Activated CD8-positive, alpha-beta memory T cell treated with anti-CD3 and anti-CD28 coated beads, Interleukin-2, amount 10 ng/mL, durations not matched to agents 7 days and 5 days (primary cell): ENCODE measurements around the gene PEPD. TPM values are rescaled to one million over a fixed set of nuclear protein-coding genes. Genes with fewer than 3 reads are reported as not detected.

ENCODE experiments used
- ATAC-seq: fragments of 150-1000 bp; cut with Tn5 transposase; one replicate; pipeline ENCODE4 v1.10.0; 2021; ENCODE audit warnings: moderate library complexity
- CTCF ChIA-PET: fragments of 350-600 bp; sonication (Branson Sonifier 250); formaldehyde crosslinking; loops from one replicate; lab custom pipeline; 2021; ENCODE audit warnings: antibody characterized with exemption; lab: Charles Lee
- DNase-seq: peaks from one replicate; pipeline ENCODE4 v3.0.0-alpha.2; 2020
- H3K27ac Mint-ChIP-seq: one replicate; pipeline ENCODE4 v1.8.0; 2021; ENCODE audit warnings: mild to moderate bottlenecking, mixed read lengths
- H3K27me3 Mint-ChIP-seq: one replicate; pipeline ENCODE4 v1.8.0; 2021; ENCODE audit warnings: mixed read lengths
- H3K36me3 Mint-ChIP-seq: one replicate; pipeline ENCODE4 v1.8.0; 2021; ENCODE audit warnings: mild to moderate bottlenecking, mixed read lengths
- H3K4me1 Mint-ChIP-seq: one replicate; pipeline ENCODE4 v1.8.0; 2021; ENCODE audit warnings: mixed read lengths
- H3K4me3 Mint-ChIP-seq: one replicate; pipeline ENCODE4 v1.8.0; 2021; ENCODE audit warnings: mild to moderate bottlenecking, moderate library complexity, mixed read lengths
- H3K9me3 Mint-ChIP-seq: one replicate; pipeline ENCODE4 v1.8.0; 2022; ENCODE audit warnings: low read depth, mixed read lengths
- total RNA-seq, 2 experiments: library from RNA; stranded (reverse); gene quantifications; one replicate each; pipeline ENCODE4 v1.2.3, GENCODE V29; 2021

Gene PEPD
- total RNA-seq, 2 experiments from 2014 or later = 14.9 to 20.3 TPM

DNA sequence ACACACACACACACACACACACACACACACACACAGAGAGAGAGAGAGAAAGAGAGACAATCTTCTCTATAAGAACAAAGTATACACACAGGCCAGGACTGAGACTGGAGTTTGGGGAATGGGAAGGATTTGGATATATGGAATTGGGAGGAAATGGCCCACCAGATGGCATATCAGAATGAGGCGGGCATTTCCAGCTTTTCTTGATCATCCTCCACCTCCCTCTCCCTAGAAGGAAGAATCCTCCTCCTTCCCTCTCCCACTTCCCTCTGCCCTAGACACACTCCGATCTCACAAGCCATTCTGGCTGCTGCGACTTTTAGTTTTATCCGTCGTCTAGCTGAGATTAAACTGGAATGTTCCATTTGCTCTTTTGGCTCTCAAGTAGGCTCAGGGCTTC lies 158.1 kb downstream of the PEPD start:
- Mint-ChIP-seq H3K4me3 (no peak overlapping the region), H3K9me3 (no peaks in the 10 kb centered on the region), H3K36me3 (no peaks in the 10 kb centered on the region), H3K27ac (no peak overlapping the region), H3K27me3 (peaks cover 30% of the 10 kb centered on the region), H3K4me1 (no peaks in the 10 kb centered on the region)
- DNase-seq (no peak), ATAC-seq (no peak)
- CTCF ChIA-PET = interaction anchor here (1.3 kb wide), 1 partner anchor 43 kb away, joined by 4 read pairs; no protein-coding TSS in a partner anchor

GRCh38 chr19:33362508-33363228 lies 158.9 kb downstream of the PEPD start:
- H3K4me1 Mint-ChIP-seq = no peaks in the 10 kb centered on the region
- DNase-seq (no peak), ATAC-seq (no peak)
- H3K27ac Mint-ChIP-seq = no peak overlapping the region
- CTCF ChIA-PET = interaction anchor here (1.3 kb wide), 1 partner anchor 44 kb away, joined by 4 read pairs; no protein-coding TSS in a partner anchor
- H3K4me3 Mint-ChIP-seq = no peak overlapping the region
- H3K9me3 Mint-ChIP-seq = no peaks in the 10 kb centered on the region
- no peaks in the 10 kb centered on the region for H3K36me3 Mint-ChIP-seq
- H3K27me3 Mint-ChIP-seq = peaks cover 28% of the 10 kb centered on the region

GRCh38 chr19:33359581-33359980 lies 162.0 kb downstream of the PEPD start:
- H3K4me3 Mint-ChIP-seq = no peak overlapping the region
- CTCF ChIA-PET = interaction anchor here (1.0 to 1.7 kb wide), 2 partner anchors 48 to 56 kb away, joined by 4 read pairs; no protein-coding TSS in a partner anchor

GRCh38 chr19:33358408-33358807 lies 163.2 kb downstream of the PEPD start:
- peaks cover 4% of the 10 kb centered on the region for H3K9me3 Mint-ChIP-seq
- peaks cover 19% of the 10 kb centered on the region for H3K27me3 Mint-ChIP-seq
- H3K27ac Mint-ChIP-seq = no peak overlapping the region
- peaks cover 1% of the 10 kb centered on the region for H3K36me3 Mint-ChIP-seq
- CTCF ChIA-PET = interaction anchor here (1.7 kb wide), 1 partner anchor 49 kb away, joined by 4 read pairs; no protein-coding TSS in a partner anchor
- no peak for DNase-seq
- ATAC-seq = no peak
- no peaks in the 10 kb centered on the region for H3K4me1 Mint-ChIP-seq
- no peak overlapping the region for H3K4me3 Mint-ChIP-seq

More at GRCh38 chr19:33359581-33359980, 162.0 kb downstream of the PEPD start:
- H3K9me3 Mint-ChIP-seq = peaks cover 4% of the 10 kb centered on the region
- H3K27ac Mint-ChIP-seq = no peak overlapping the region
- no peak for ATAC-seq
- H3K4me1 Mint-ChIP-seq = no peaks in the 10 kb centered on the region
- H3K27me3 Mint-ChIP-seq = peaks cover 21% of the 10 kb centered on the region
- no peak for DNase-seq
- H3K36me3 Mint-ChIP-seq = peaks cover 1% of the 10 kb centered on the region

- no peak for DNase-seq
- CTCF ChIA-PET = no interaction called here
- H3K4me3 Mint-ChIP-seq = no peak overlapping the region
- H3K36me3 Mint-ChIP-seq = peaks cover 1% of the 10 kb centered on the region
- peaks cover 4% of the 10 kb centered on the region for H3K9me3 Mint-ChIP-seq
- no peak for ATAC-seq
- H3K27me3 Mint-ChIP-seq = peaks cover 19% of the 10 kb centered on the region
- no peak overlapping the region for H3K27ac Mint-ChIP-seq
- no peaks in the 10 kb centered on the region for H3K4me1 Mint-ChIP-seq
Measured at GRCh38 chr19:33357556-33357955, 164.0 kb downstream of the PEPD start.

DNA sequence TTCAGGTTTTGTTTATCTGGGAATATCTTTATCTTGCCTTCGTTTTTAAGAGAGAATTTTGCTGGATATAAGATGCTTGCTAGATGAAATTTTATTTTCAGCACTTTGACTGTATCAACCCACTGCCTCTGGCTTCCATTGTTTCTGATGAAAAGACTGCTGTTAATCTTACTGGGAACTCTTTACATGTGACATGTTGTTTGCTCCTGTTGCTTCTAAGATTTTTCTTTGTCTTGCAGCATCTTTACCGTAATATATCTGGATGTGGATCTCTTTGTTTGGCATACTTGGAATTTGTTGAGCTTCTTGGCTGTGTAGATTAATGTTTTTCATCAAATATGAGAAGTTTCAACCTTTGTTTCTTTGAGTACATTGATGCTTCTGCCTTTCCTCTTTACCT lies 166.1 kb downstream of the PEPD start:
- Mint-ChIP-seq H3K36me3 (peaks cover 1% of the 10 kb centered on the region), H3K9me3 (peaks cover 4% of the 10 kb centered on the region), H3K27me3 (peaks cover 18% of the 10 kb centered on the region), H3K4me1 (no peaks in the 10 kb centered on the region), H3K4me3 (no peak overlapping the region), H3K27ac (no peak overlapping the region)
- DNase-seq (no peak), ATAC-seq (no peak)
- CTCF ChIA-PET = interaction anchor here (0.7 kb wide), 1 partner anchor 422 kb away, joined by 3 read pairs; no protein-coding TSS in a partner anchor

GRCh38 chr19:33350538-33351309 lies 170.9 kb downstream of the PEPD start:
- Mint-ChIP-seq H3K36me3 (no peaks in the 10 kb centered on the region), H3K4me1 (no peaks in the 10 kb centered on the region), H3K27ac (no peak overlapping the region), H3K9me3 (no peaks in the 10 kb centered on the region), H3K4me3 (no peak overlapping the region), H3K27me3 (peaks cover 14% of the 10 kb centered on the region)
- DNase-seq (no peak), ATAC-seq (no peak)
- CTCF ChIA-PET = interaction anchor here (0.8 kb wide), 1 partner anchor 109 kb away, joined by 3 read pairs; no protein-coding TSS in a partner anchor

DNA sequence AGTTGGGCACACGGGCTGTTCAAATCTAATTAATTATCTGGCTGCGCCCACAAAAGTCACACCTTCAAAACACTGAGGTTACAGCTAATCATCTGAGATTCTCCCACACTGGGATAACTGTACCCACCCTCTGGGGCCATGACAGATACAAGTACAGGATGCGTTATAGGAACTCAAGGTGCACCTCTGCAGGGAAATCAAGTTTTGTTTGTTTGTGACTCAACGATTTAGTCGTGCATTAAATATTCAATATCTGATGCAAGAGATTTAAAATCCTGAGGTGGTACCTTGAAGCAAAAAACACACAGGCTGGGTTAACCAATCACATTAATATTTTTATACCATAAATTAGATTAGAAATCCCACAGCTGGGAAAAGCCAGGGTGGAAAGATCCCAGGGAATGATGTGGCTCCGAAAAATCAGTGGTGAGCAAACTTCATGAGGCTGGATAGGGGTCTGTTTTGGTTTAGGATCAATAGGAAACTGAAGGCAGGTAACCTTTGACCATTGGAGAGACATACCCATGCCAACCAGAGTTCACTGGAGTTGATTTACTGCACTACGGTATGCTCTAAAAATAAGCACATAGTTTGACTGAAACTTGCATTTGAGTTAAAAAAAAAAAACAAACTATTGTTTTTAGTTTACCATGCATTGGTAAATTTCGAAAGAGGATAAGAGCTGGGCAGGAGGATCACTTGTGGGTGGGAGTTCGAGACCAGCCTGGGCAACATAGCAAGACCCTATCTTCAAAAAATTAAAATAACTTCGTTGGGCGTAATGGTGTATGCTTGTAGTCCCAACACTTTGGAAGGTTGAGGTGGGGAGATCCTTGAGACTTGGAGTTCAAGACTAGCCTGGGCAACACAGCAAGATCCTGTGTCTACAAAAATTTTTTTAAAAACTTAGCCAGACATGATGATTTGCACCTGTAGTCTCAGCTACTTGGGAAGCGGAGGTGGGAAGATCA lies 172.0 kb downstream of the PEPD start:
- no peak for ATAC-seq
- DNase-seq = no peak
- no peaks in the 10 kb centered on the region for H3K4me1 Mint-ChIP-seq
- no peaks in the 10 kb centered on the region for H3K9me3 Mint-ChIP-seq
- H3K27me3 Mint-ChIP-seq = peaks cover 18% of the 10 kb centered on the region
- CTCF ChIA-PET = interaction anchor here (0.8 kb wide), 2 partner anchors 81 to 108 kb away, joined by 3 read pairs; no protein-coding TSS in a partner anchor
- no peak overlapping the region for H3K4me3 Mint-ChIP-seq
- no peak overlapping the region for H3K27ac Mint-ChIP-seq
- no peaks in the 10 kb centered on the region for H3K36me3 Mint-ChIP-seq

DNA sequence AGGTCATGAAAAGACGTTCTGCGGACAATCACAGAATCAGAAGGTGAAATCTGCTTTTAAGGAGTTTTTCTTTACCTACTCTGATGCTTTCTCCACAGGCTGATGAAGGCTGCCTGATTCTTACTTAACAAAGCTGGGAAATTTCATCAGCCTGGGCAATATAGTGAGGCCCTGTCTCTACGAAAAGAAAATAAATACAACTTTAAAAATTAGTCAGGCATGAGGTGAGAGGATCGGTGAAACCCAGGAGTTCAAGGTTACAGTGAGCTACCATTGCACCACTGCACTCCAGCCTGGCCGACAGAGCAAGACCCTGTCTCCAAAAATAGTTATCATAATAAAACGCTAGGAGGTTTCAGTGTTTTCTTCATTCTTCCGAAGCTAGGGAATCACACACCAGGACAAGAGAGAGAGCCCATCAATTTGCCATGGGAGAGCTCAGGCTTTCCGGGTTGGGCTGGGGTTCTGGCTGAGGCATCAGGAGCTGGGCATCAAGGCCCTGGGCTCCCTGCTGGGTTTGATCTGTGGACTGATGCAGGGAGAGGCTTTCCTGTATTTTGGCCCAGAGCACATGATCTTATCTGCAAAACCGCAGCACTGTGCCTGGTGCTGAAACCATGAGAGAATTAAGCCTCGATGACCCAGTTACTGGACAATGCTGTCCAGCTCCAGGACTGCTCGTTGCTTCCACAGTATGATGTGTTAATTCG lies 173.1 kb downstream of the PEPD start:
- CTCF ChIA-PET = interaction anchor here (0.8 kb wide), 1 partner anchor 82 kb away, joined by 3 read pairs; no protein-coding TSS in a partner anchor
- no peaks in the 10 kb centered on the region for H3K36me3 Mint-ChIP-seq
- no peaks in the 10 kb centered on the region for H3K9me3 Mint-ChIP-seq
- no peak overlapping the region for H3K27ac Mint-ChIP-seq
- peaks cover 27% of the 10 kb centered on the region for H3K27me3 Mint-ChIP-seq
- H3K4me1 Mint-ChIP-seq = no peaks in the 10 kb centered on the region
- ATAC-seq (no peak), DNase-seq (no peak)
- H3K4me3 Mint-ChIP-seq = no peak overlapping the region

- Mint-ChIP-seq H3K9me3 (no peaks in the 10 kb centered on the region), H3K27me3 (peaks cover 39% of the 10 kb centered on the region), H3K27ac (no peak overlapping the region), H3K4me3 (no peak overlapping the region), H3K36me3 (no peaks in the 10 kb centered on the region), H3K4me1 (no peaks in the 10 kb centered on the region)
- CTCF ChIA-PET = no interaction called here
- ATAC-seq (no peak), DNase-seq (no peak)
Measured at GRCh38 chr19:33347300-33347699, 174.3 kb downstream of the PEPD start.

DNA sequence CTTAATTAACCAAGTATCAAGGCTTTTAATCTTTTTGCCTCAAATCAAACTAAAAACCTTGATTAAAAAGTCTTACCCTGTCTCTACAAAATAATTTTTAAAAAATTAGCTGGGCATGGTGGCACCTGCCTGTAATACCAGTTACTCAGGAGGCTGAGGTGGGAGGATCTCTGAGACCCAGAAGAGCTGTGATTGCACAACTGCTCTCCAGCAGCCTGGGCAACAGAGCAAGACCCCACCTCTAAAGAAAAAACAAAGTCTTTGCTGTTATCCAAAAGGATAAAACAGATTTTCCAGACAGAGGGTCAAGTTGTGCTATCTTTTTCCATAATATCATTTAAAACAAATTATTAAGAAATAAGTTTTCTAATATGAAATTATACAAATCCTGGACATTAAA lies 174.9 kb downstream of the PEPD start:
- ATAC-seq = no peak
- CTCF ChIA-PET = no interaction called here
- H3K4me3 Mint-ChIP-seq = no peak overlapping the region

DNA sequence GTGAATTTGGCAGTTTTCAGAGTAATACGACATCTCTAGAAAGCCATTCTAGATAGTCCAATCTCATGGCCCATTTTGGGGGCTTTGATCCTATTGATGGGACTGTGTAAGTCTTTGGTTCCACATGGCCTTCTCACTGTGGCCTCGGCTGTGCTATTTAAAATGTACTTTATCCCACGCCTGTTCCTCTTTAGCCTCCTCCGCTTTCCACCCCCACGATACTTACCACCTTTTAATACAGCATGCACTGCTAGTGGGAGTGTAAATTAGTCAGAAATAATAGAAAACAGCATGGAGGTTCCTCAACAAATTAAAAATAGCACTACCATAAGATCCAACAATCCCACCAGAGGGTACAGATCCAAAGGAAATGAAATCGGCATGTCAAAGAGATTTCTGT lies 176.4 kb downstream of the PEPD start:
- H3K9me3 Mint-ChIP-seq = no peaks in the 10 kb centered on the region
- no peaks in the 10 kb centered on the region for H3K4me1 Mint-ChIP-seq
- no peaks in the 10 kb centered on the region for H3K36me3 Mint-ChIP-seq
- ATAC-seq (no peak), DNase-seq (no peak)
- no peak overlapping the region for H3K27ac Mint-ChIP-seq
- CTCF ChIA-PET = no interaction called here
- no peak overlapping the region for H3K4me3 Mint-ChIP-seq
- H3K27me3 Mint-ChIP-seq = peaks cover 50% of the 10 kb centered on the region

More for the DNA sequence above, 174.9 kb downstream of the PEPD start:
- DNase-seq = no peak
- Mint-ChIP-seq H3K36me3 (no peaks in the 10 kb centered on the region), H3K4me1 (no peaks in the 10 kb centered on the region), H3K27me3 (peaks cover 43% of the 10 kb centered on the region), H3K9me3 (no peaks in the 10 kb centered on the region), H3K27ac (no peak overlapping the region)
